ENCODE results near the gene PSMC3. TPM values are rescaled to one million over a fixed set of nuclear protein-coding genes. Genes with fewer than 3 reads are reported as not detected.
A peak's percentile ranks its signal among the peaks of the same experiment; 100 is the strongest.

Gene PSMC3
- 145 and 204 TPM in 2 replicates for total RNA-seq (2011; cell fraction: chromatin; rRNA removed; ENCODE audit: low replicate concordance)
- total RNA-seq (2011; cell fraction: nucleolus; rRNA removed) = 116 and 126 TPM in 2 replicates
- 96.6 and 141 TPM in 2 replicates for total RNA-seq (2011; cell fraction: nucleoplasm; rRNA removed)
- total RNA-seq (2014; rRNA removed) = 222 and 237 TPM in 2 replicates
- total RNA-seq (2014; rRNA removed; fragmentation: Illumina TruSeq; extraction: Trizol) = 311 and 382 TPM in 2 replicates
- 292 and 301 TPM in 2 replicates for total RNA-seq (2015; rRNA removed; fragmentation: Illumina TruSeq; extraction: Trizol)
- 189 and 211 TPM in 2 replicates for total RNA-seq (2021)
- 126 and 240 TPM in 2 replicates for polyA plus RNA-seq (2011; rRNA removed)
- 134 and 180 TPM in 2 replicates for polyA plus RNA-seq (2011; cell fraction: cytosol; rRNA removed)
- polyA plus RNA-seq (2011; cell fraction: nucleus; rRNA removed) = 72.2 and 75.9 TPM in 2 replicates
- 229 and 337 TPM in 2 replicates for polyA plus RNA-seq (2012)
- polyA plus RNA-seq (2014; fragmentation: Illumina TruSeq; extraction: Trizol) = 324 and 393 TPM in 2 replicates
- 10 to 100 TPM; 44.3 to 98.5 TPM for polyA plus RNA-seq (2014; fragmentation: Nextera tagmentation; extraction: Ambion mirVana)
- polyA plus RNA-seq (2014; rRNA removed) = 262 and 265 TPM in 2 replicates
- 357 and 499 TPM in 2 replicates for polyA minus RNA-seq (2011; rRNA and poly(A)+ RNA removed)
- 72.6 and 83.1 TPM in 2 replicates for polyA minus RNA-seq (2011; cell fraction: cytosol; rRNA and poly(A)+ RNA removed)
- 50.2 and 64.0 TPM in 2 replicates for polyA minus RNA-seq (2011; cell fraction: nucleus; rRNA and poly(A)+ RNA removed)
- Bru-seq, nascent RNA = percentile 94 among the genes with signal in this experiment
- BruChase-seq, experiment 1, labeled RNA remaining after a 2-hour chase = percentile 88 among the genes with signal in this experiment
- percentile 88 among the genes with signal in this experiment for BruChase-seq, experiment 2, labeled RNA remaining after a 6-hour chase
- long read RNA-seq, experiment 1, transcript PSMC3-212 (12 exons, 1,373 nt) = major isoform, 686 of 862 reads
- long read RNA-seq, experiment 1, partial matches to known transcripts = 123 of 862 reads
- long read RNA-seq, experiment 1, other reads (novel, unspliced or antisense) = 53 of 862 reads
- long read RNA-seq, experiment 2, transcript PSMC3-212 (12 exons, 1,373 nt) = major isoform, 177 of 301 reads
- long read RNA-seq, experiment 2, partial matches to known transcripts = 73 of 301 reads
- long read RNA-seq, experiment 2, other reads (novel, unspliced or antisense) = 51 of 301 reads
- long read RNA-seq, experiment 3, transcript PSMC3-212 (12 exons, 1,373 nt) = major isoform, 451 of 510 reads
- long read RNA-seq, experiment 3, partial matches to known transcripts = 25 of 510 reads
- long read RNA-seq, experiment 3, other reads (novel, unspliced or antisense) = 34 of 510 reads

GRCh38 chr11:47426062-47426956 lies at the start of gene PSMC3:
PSMC3 (minus strand) TSS chr11:47426439; CDS start chr11:47426279, 160 bp downstream.
- FAIRE-seq (peak; percentile 94), ATAC-seq (peak; percentile 98), DNase-seq (ENCODE audit: extremely low read depth in 1 of 4, low spot score in 3 of 4) (peak; percentile 95 to 98 (median 96))
- CTCF ChIA-PET (ENCODE audit: low intra/inter-chr PET ratio) = no interaction called here
- Histone ChIP-seq H3K79me2 (ENCODE audit: control insufficient read depth, insufficient read depth, low read length) (peaks cover 26% of the 10 kb centered on the region), H2AFZ (ENCODE audit: low read depth, low read length) (peak within 1 kb of the TSS; percentile 99), H4K20me1 (replicated peaks; ENCODE audit: control insufficient read depth, insufficient read depth, low read length) (no peaks in the 10 kb centered on the region; the same call in 1 of the 2 replicates), H3K9ac (ENCODE audit: insufficient read depth in 1 of 2, low read depth in 2 of 2, low read length in 2 of 2) (peak within 1 kb of the TSS; percentile 94 to 99), H3K9me1 (ENCODE audit: control insufficient read depth, insufficient read depth, low read length) (no peaks in the 10 kb centered on the region), H3K4me2 (ENCODE audit: insufficient read depth, low read length) (peak within 1 kb of the TSS; percentile 97), H3K27me3 (ENCODE audit: control insufficient read depth in 2 of 2, insufficient read depth in 2 of 2, low read length in 2 of 2) (no peaks in the 10 kb centered on the region), H3K36me3 (ENCODE audit: control insufficient read depth, insufficient read depth, low read length) (peaks cover 41% of the 10 kb centered on the region), H3K4me3 (peak within 1 kb of the TSS; percentile 88), H3K27ac (ENCODE audit: extremely low read depth, low read depth, low read length) (peak within 1 kb of the TSS; percentile 97), H3K4me1 (replicated peaks in 1 of 2; ENCODE audit: control insufficient read depth in 2 of 2, insufficient read depth in 2 of 2, low read length in 2 of 2) (peaks cover 9 to 19% of the 10 kb centered on the region in 2 experiments; a peak in 4 of 5 replicates), H3K9me3 (replicated peaks; ENCODE audit: control insufficient read depth, insufficient read depth, low read depth, low read length) (no peaks in the 10 kb centered on the region)
- intact Hi-C loops (cut with micrococcal nuclease) = no loop called here
- no TSS peak for BruUV-seq (replicated peaks)
- in situ Hi-C loops (cut with MboI) = no loop called here
- 6% methylated on average over 53 of the region's 62 CpGs for WGBS (ENCODE audit: insufficient coverage, low coverage, missing lambda C conversion rate)
- POLR2A ChIA-PET = interaction anchor here (0.6 to 2.6 kb wide), 9 partner anchors 8 to 248 kb away, joined by 3 to 23 read pairs (median 3); no protein-coding TSS in a partner anchor
- TF ChIP-seq ZNF212 (CRISPR knock-in tag; IDR thresholded peaks at IDR 0.05) (0 out of 2 replicates have a peak, but pooled peaks have one; percentile 27), EP400 (IDR thresholded peaks at IDR 0.05) (peak; percentile 97), MEF2A (IDR thresholded peaks at IDR 0.05; ENCODE audit: control insufficient read depth, low read depth, low read length) (0 out of 2 replicates have a peak, but pooled peaks have one; percentile 10), ZBTB7A (IDR thresholded peaks at IDR 0.05; ENCODE audit: borderline replicate concordance, control insufficient read depth, low read depth, low read length) (peak; percentile 94), MLX (CRISPR knock-in tag; conservative IDR thresholded peaks at IDR 0.05) (0 out of 4 replicates have a peak, but pooled peaks of 1 of the 2 experiments have one; percentile 29), KDM5B (IDR thresholded peaks at IDR 0.05; ENCODE audit: insufficient replicate concordance, low read depth, low read length) (peak; percentile 90), ZNF316 (IDR thresholded peaks at IDR 0.05) (peak; percentile 69), ZNF639 (CRISPR knock-in tag; conservative IDR thresholded peaks at IDR 0.05 in 1 of 2, IDR thresholded peaks at IDR 0.05 in 1 of 2) (peak in 1 of 2 experiments; percentile 85; a peak in 2 of 4 replicates), HDAC2 (IDR thresholded peaks at IDR 0.05) (peak; percentile 63; the same call in 1 of the 2 replicates), ETS1 (conservative IDR thresholded peaks at IDR 0.05; ENCODE audit: control insufficient read depth, low read depth, low read length) (0 out of 2 replicates have a peak, but pooled peaks have one; percentile 19)
